NCI-H524 treated with DMSO at 0.1 percent for 48 hours (cell line): ENCODE data around the gene MTR.
A peak's percentile ranks its signal among the peaks of the same experiment; 100 is the strongest.

ENCODE experiments used
- DNase-seq: peaks from one replicate; lab custom pipeline; 2025; lab: John Stamatoyannopoulos, UW

MTR gene

DNA sequence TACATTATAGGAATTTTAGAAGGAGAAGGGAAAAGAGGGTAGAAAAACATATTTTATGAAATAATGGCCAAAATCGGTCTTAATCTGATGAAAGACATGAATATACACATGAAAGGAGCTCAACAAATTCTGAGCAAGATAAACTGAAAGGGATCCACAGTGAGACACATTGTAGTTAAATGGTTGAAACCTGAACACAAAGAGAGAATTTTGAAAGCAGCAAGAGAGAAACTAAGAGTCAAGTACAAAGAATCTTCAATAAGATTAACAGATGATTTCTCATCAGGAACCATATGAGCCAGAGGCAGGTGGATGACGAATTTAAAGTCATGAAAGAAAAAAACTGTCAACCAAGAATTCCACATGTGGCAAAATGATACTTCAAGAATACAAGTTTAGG is 15.8 kb upstream of the MTR start:
- no peak for DNase-seq

DNA sequence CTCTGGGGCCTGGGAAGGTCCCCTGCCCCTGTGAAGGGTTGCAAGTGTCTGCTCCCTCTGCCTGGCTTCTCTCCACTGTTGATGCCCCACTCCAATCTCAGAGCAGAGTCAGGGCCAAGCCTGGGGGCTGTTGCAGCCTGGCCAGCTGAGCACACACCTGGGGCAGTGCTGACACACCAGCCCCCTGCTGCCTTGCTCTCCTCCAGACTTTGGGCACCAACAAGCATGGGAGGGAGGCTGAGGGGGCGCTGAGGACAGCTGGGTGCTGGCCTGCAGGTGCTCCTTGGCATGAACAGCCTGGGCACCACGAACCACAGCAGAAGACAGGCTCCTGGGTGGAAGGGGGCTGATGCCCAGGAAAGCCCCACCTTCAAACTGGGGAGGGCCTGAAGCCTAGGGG is 9.6 kb upstream of the MTR start:
- no peak for DNase-seq

DNA sequence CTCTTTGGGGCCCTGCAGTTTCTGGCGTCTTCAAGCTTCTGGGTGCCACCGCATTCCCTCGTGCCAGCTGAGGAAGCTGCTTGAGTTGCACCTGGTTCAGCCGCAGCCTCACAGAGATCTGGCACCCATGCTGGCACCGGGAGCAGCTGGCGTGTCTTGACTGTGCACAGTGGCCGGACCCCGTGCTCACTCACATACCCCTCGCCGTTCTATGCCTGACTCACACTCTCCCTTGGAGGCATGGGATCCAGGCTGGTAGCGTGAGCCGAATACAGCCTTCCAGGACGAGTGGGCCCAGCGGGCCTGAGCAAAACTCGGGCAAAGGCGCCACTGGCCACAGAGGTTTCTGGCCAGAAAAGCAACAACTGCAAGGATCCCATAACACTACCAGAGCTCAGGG is 8.6 kb upstream of the MTR start:
- DNase-seq = no peak

DNA sequence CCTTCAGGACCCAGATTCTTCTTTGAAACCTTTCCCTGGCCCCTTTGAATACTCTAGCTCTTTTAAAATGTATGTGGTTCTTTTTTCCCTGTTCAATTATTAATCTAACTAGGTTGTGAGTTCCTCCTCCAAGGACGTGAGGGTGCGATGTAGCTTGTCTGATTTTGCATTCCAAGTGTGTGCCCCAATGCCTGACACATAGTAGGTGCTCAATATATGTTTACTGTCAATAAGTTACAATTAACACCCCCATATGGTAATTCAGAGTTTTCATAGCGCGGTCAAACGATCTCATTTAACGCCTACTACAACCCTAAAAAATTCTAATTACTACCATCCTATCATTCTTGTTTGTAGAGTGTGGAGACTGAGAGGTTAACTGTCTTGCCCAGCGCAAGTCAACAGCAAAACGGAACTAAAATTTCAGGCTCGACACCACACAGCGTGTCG is 482 bp upstream of the MTR start:
- DNase-seq = no peak

DNA sequence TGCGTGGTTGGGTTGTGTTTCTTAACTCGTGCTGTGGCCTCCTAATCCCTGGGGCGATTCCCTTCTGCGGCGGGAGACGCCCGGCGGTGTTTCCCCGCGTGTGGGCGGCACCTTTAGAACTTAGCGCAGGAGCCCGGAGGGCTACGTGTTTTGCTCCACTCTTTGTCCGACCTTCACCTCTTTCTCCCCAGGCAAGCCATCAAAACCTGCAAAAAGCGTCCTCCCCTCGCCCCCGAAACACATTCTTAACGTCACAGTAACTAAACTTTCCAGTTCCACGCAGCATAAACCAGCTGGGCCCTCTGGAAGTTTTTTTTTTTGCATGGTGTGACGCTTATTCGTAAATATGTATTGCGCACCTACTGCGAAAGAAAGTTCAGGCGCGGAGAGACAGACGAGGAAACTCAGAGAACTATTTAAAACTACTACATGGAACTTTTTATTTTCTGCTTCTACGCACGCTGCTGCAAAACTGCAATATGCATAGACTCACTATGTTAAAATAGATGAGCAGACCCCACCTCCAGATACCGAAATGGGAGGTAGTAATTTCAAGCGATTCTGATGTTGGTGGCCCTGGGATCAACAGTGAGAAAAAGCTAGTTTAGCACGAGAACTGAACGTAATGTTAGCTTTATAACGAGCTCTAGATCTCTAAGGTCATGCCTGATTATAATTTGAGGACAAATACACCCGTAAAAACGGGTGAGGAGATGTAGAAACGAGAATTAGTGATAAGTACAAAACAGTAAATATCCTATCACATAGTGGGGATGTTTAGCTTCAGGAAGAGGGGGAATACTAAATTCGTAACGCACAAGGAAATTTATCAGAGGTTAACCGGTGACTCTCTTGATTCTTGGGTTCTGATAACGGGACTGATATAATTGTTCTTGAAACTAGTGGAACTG is 920 bp downstream of the MTR start:
- DNase-seq = no peak

DNA sequence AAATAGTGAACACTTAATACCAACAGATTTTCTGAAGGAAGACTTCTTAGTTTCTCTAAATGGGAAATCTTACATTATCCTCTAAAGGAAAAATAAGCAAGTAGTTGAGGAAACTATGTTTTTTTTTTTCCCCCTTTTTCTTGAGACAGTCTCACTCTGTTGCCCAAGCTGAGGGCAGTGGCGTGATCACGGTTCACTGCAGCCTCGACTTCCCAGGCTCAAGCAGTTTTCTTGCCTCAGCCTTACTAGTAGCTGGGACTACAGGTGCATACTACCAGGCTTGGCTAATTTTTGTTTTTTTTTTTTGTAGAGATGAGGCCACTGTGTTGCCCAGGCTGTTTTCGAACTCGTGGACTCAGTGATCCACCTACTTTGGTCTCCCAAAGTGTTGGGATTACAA is 3.9 kb downstream of the MTR start:
- no peak for DNase-seq

DNA sequence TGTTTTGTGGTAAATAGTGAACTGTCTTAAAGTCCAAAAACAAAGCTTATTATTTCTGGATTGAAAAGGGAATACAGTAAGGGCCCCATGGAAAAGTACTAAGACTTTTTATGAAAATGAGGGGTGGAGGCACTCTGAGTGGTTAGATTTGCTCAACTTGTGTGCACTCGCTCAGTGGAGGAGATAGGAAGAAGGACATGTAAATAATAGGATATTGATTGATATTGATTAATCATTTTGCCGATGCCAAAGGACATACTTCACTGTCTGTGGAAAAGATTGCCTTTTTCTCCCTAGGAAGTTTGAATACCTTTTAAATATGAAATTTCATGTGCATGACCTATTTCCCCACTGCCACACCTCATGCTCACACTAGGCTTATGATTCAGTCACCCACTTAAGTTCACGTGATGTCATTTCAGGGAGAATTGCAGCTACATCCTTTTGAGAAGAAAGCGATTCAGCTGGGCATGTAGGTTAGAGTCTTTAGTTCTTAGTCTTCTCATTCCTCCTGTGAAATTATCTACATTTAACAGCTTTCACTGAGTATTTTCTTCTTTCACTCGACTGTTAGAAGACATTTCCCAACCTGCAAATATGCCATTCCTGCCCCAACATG is 5.0 kb downstream of the MTR start:
- no peak for DNase-seq

DNA sequence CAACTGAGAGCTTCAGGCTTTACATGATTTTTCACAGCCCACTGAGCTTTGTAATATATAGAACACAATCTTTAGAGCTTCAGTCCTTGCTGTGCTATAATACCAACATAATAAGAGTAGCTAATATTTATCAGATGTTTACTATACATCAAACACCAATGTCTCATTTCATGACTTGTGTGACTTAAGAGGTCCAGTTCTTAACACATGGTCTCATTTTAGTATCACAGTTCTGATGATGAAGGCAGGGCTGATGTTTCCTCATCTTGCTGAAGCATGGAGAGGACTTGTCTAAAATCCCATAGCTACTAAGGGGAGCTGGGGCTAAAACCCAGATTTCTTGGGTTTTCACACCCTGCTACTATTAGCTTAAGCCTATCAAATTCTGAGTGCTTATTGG is 5.5 kb downstream of the MTR start:
- DNase-seq = no peak

DNA sequence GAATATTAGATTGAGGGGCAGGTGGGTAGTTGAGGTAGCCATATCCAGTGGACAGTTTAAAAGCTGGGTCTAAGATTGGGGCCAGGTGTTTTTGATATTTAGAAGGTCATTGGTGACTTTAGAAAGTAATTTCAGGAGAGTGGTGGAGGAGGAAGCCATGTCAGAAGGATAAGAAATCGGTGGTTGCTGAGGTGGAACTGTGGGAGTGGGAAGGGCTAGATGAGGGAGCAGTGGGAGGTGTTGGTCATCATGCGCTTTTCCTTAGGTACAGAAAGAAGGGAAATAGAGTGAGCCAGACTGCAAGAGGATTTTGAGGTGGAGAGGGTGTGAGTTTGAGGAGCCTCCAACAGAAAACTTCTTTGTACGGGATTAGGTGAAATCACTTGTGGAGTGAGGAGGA is 7.2 kb downstream of the MTR start:
- DNase-seq = no peak

DNA sequence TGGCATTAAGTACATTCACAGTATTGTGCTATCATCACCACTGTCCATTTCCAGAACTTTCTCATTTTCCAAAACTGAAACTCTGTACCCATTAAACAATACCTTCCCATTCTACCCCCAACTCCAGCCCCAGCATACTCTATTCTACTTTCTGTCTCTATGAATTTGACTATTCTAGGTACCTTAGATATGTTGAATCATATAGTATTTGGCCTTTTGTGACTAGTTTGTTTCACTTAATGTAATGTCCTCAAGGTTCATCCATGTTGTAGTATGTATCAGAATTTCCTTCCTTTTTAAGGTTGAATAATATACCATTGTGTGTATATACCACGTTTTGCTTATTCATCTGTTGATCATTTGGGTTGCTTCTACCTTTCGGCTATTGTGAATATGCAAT is 11.5 kb downstream of the MTR start:
- DNase-seq = no peak

DNA sequence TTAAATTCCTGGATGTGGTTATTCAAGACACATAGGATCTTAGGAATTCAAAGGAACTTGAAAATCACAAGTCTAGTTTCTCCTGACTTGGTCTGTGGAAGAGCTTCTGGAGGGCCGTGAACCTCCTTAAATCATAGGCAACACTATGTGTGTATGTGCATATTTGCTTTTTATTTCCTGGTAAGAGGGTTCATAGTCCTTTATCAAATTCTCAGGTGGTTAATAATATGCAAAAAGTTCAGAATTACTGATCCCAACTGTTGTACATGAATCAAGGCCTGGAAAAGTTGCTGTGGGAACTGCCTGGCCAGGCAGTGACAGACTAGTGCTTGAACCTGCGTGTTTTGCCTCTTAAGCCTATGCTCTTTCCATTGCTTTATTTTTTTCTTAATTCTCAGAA is 12.9 kb downstream of the MTR start:
- DNase-seq = no peak

DNA sequence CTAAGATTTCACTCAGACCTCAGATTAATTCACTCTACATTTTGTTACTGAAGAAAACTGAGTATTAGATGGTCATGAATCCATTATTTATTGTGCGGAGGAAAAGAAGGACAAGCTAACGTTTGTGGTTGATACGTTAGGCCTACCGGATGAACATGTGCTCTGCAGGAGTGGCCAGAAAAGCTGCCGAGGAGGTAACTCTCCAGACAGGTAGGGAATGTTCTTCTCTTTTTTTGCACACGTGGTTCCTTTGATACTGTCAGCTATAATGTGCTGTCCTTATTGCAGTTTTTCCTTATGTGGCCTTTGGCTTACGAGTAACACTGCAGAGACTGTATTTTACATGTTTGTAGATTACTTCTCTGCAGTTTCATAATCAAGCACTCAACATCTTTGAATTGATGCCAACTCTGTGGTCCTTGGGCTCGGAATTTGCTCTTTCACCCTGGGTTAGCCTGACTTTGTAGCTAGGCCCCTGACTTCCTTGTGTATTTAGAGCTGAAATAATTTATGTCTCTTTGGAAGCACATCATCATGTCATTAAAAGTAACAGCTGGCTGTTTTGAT is 13.6 kb downstream of the MTR start:
- no peak for DNase-seq

DNA sequence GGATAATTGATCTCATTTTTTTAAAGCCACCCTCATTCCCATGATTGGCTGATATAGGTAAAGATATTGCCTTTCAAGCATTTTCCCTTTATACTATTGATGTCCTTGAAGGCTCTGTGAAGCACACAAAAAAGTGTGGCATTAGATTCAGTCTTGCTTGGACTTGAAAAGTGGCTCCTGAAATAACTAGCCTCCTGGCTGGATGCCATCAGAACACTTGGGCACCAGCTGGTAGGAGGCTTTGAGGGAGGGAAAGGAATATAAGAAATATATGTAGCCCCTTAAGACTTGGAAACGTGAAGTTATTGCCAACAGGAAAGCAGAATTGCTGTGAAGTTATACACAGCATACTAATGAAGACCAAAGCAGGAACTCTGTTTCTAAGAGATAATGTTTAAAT is 14.1 kb downstream of the MTR start:
- peak; percentile 14 for DNase-seq

DNA sequence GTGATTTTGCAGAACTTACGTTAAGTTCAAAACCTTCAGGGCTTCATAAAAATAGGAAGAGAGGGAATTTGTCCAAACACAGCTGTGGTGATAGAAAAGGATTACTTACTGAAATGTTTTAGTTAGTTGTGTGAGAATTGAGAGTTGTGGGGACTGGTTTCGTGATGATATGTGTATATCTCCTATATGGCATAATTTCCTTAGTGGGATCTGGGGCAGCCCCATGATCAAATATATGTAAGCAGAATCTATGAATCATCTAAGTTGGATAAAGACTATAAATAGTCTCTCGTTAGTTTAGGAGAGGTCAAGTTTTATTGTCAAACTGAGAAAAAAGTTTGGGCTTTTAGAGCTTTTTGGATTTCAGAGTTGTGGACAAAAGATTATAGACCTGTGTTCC is 14.9 kb downstream of the MTR start:
- no peak for DNase-seq

DNA sequence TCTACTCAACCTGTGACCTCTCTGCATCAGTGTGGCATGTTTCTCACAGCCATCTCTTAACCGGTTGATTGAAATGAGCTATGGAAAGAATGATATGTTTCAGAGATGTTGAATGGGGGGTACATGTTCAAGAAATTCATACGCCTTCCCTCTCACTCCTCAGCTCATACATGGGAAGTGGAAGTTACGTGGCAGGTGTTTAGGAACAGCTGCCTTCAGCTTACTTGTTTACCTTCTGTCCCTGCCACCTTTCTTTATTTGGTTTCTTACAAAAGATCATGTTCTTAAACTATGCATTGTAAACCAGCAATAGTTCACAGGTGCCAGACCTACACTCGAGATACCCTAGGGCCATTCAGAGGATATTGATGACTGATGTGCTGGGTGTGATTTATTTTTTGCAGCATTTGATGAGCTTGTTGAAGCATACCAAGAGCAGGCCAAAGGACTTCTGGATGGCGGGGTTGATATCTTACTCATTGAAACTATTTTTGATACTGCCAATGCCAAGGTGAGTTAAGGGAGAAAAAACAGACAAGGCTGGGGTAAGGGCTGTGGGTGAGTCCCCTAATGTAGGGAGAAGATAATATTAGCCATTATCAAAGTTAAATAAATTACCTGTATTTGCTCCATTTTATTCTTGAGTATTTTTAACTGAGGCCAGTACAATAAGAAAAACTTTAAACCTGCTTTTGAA is 17.4 kb downstream of the MTR start:
- no peak for DNase-seq

DNA sequence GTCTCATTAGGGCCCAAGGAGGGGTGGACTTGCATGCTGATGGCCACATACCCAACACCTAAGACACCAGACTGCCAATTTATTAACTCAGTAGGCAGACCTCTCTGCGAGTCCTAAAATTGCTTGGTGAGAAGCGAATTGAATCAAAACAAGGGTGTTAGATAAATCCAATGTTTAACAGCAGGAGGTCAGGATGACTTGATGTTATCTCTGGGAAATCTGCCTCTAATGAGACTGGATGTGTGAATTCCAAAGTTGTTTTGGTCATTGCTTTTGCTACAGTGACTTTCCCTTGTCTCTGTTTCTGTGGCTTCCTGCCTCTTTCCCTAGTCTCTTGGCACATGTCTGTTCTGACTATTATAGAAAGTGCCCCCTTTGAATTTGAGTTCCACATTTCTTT is 20.8 kb downstream of the MTR start:
- DNase-seq = no peak

DNA sequence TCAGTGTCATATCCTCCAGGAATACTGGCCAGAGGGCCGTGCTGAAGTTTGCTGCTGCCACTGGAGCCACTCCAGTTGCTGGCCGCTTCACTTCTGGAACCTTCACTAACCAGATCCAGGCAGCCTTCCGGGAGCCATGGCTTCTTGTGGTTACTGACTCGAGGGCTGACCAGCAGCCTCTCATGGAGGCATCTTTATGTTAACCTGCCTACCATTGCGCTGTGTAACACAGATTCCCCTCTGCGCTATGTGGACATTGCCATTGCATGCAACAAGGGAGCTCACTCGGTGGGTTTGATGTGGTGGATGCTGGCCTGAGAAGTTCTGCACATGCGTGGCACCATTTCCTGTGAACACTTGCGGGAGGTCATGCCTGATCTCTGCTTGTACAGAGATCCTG is 24.8 kb downstream of the MTR start:
- no peak for DNase-seq

DNA sequence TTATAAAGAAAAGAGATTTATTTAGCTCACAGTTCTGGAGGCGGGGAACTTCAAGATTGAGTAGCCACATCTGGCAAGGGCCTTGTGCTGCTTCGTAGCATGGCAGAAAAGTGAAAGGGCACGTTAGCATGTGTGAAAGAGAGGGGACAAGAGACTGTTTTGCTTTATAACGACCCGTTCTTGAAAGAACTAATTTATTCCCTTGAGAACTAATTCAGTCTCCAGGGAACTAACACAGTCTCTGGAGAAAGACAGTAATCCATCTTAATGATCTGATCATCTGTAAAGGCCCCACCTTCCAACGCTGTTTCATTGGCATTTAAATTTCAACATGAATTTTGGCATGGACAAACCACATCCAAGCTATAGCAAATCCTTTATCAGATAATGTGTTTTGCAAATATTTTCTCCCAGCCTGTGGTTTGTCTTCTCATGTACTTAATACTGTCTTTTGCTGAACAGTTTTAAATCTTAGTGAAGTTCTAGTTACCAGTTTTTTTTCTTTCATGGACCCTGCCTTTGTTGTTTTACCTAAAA is 26.1 kb downstream of the MTR start:
- DNase-seq = no peak

DNA sequence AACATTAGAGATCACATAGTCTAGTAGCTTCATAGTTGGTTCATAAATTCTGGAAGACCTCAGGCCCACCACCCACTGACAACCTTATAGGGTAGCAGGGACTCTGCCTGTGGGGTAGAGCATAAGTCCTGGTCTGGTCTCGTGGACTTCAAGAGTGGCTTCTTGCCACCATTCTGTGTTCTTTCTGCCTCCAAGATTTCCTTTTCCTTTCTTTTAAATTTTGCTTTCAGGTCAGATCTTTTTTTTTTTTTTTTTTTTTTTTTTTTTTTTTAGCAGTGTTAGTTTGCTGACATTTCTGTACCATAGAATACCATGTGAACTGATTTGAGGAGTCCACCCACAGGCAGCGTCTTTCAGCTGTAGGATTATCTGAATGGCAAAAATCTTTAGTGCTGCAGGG is 28.5 kb downstream of the MTR start:
- DNase-seq = no peak

DNA sequence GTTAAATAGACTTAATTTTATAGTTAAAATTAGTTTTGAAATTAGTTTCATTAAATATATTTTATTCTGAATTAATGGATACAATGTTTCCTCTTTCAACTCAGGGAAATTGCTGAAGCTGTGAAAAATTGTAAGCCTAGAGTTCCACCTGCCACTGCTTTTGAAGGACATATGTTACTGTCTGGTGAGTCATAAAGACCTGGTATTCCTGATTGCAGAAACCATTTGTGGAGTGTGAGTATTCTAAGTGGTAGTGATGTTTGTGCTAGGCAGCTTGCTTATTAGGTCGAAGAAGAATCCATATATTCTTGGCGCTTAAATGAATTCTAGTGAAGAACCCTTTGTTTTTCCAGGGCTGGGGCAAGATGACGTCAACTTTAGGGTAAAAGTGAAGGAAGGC is 34.0 kb downstream of the MTR start:
- DNase-seq = no peak

DNA sequence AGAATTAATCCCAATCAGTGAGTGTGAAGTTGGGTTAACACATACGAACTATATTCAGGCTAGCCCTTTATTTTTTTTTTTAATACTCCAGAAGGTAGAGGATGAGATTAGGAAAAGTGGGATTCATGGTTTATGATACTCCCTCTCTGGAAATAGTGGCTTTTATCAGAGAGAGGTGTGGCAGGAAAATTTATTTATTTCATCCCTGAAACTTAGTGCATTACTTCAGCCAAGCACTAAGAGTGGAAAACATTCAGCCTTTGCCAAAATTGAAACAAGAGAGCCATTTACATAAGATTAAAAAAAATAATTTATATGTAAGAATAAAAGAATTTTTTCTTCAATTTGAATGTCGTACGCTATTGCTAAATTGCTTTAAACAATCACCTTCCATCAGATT is 35.0 kb downstream of the MTR start:
- DNase-seq = no peak

DNA sequence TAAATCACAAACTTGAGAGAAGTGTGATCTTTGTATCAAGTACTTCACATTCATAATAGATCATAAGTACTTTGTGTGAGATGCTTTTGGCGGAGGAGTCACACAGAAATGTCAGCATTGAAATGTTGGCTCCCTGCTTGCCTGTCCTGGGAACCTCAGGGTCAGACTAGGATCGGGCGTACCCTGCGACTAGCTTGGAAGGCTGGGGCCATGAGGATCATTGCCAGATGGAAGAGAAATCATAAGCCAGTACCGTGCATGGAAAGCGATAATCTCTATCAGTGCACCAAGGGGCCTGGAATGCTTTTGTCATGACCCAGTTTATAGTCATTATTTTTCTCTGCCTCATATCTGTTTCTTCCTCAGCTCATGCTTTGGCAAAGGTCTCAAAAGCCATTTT is 35.5 kb downstream of the MTR start:
- DNase-seq = no peak

DNA sequence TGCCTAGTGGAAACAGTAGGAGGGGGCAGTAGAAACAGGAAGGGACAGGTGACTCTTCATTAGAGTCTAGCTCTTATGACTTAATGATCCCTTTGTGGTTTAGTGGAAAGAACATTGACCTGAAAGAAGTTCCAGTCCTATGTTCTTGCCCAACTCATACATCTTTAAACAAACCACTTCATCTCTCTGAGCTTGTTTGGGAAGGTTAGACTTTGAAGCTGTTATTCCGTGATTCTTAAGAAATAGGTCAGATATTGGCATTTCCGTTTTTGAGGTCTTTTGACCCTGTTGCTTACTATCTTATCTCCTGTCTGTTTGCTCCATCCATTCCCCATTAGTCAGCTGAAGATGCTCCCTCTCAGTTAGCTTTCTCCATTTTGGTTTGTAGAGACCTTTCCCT is 38.5 kb downstream of the MTR start:
- DNase-seq = no peak
